ENCODE data around the gene FLT3. TPM values are rescaled to one million over a fixed set of nuclear protein-coding genes. Genes with fewer than 3 reads are reported as not detected.

FLT3 gene
- total RNA-seq, 1 donor from 2014 or later = not detected

DNA sequence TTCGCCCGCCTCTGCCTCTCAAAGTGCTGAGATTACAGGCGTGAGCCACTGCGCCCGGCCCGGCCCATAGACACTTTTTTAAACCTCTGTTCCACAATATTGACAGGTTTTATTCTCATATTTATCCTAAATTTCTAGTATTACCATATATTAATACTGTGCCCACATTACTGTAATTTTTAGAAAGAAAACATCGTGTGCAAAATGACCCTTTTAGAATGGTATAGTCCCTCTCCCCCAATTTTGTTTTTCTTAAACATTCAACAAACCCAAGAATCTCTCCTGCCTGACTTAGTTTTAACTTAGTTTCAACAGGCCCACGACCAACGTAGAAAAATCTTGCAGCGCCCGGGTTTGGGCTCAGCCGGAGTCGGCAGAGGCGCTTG is 140.4 kb downstream of the FLT3 start:
- H3K36me3 Mint-ChIP-seq (ENCODE audit: low read depth) = no peaks in the 10 kb centered on the region
- peaks cover 80% of the 10 kb centered on the region for H3K27me3 Mint-ChIP-seq (ENCODE audit: low read depth)
- no peaks in the 10 kb centered on the region for H3K9me3 Mint-ChIP-seq (ENCODE audit: low read depth)
- H3K4me3 Mint-ChIP-seq (ENCODE audit: unreplicated experiment) = peak overlapping the region; percentile 22
- DNase-seq (ENCODE audit: low spot score) = no peak
- TF ChIP-seq, protein P1, sequence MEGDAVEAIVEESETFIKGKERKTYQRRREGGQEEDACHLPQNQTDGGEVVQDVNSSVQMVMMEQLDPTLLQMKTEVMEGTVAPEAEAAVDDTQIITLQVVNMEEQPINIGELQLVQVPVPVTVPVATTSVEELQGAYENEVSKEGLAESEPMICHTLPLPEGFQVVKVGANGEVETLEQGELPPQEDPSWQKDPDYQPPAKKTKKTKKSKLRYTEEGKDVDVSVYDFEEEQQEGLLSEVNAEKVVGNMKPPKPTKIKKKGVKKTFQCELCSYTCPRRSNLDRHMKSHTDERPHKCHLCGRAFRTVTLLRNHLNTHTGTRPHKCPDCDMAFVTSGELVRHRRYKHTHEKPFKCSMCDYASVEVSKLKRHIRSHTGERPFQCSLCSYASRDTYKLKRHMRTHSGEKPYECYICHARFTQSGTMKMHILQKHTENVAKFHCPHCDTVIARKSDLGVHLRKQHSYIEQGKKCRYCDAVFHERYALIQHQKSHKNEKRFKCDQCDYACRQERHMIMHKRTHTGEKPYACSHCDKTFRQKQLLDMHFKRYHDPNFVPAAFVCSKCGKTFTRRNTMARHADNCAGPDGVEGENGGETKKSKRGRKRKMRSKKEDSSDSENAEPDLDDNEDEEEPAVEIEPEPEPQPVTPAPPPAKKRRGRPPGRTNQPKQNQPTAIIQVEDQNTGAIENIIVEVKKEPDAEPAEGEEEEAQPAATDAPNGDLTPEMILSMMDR (IDR thresholded peaks at IDR 0.05) = no peak
- peaks cover 12% of the 10 kb centered on the region for H3K4me1 Mint-ChIP-seq (ENCODE audit: low read depth)
- no peak overlapping the region for H3K27ac Mint-ChIP-seq (ENCODE audit: unreplicated experiment)

DNA sequence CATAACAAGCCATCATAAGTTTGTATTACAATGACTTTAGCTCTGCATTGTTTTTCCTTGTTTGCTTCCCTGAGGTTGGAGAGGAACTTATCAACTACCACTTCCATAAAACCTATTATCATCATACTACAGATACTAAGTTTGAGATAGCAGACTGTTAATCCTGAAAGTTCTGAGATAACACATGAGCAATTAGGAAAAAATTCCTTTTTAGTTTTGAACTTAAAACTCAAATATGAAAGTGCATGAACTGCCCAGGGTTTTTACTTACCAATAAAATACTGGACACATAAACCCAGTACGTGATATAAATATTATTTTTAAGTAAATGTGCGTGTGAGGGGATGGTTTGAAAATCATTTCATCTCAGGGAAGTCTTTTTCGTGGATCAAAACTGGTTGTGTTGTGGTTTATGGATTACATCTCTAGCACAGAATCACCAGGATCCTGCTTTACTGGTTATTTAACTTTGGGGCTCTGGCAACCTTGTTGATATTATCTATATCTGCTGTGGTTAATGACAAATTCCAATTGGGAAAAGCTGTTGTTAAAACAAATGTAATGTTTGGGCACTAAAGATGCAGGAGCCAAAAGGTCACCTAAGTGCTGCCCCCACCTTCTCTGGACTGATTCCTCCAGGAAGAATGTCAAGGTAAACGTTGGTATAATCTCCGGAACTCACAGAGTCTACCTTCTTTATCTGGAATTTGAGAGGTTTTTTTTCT is 143.6 kb downstream of the FLT3 start:
- no peak for DNase-seq (ENCODE audit: low spot score)
- Mint-ChIP-seq H3K4me1 (ENCODE audit: low read depth) (peaks cover 20% of the 10 kb centered on the region), H3K4me3 (ENCODE audit: unreplicated experiment) (no peak overlapping the region), H3K36me3 (ENCODE audit: low read depth) (no peaks in the 10 kb centered on the region), H3K27ac (ENCODE audit: unreplicated experiment) (no peak overlapping the region), H3K9me3 (ENCODE audit: low read depth) (no peaks in the 10 kb centered on the region), H3K27me3 (ENCODE audit: low read depth) (peaks cover 71% of the 10 kb centered on the region)
- TF ChIP-seq, protein P1 (IDR thresholded peaks at IDR 0.05) = no peak

DNA sequence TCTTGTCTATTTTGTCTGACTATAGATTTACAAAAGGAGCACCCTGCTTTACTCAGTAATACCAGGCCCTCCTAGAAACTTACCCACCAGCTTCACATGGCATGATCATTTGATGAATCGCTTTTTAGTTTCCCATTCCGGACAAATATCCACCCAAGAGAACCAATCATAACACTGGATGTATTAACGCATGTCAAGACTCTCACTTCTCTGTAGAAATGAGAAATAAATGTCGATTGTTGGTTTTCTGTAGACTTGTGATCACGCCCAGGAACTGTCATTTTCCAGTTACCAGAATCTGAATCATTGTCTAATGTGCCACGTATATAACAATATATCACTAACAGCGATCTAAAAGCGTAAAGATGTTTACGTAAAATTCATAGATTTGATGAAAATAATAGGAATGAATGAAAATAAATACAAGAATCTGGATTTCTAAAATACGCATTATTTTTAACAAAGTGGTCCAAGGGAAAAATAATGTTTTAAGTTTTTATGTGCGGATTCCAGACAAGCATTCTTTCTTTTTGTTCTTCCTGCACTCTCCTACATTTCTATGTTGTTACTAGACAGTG is 145.3 kb downstream of the FLT3 start:
- no peak for DNase-seq (ENCODE audit: low spot score)
- Mint-ChIP-seq H3K4me3 (ENCODE audit: unreplicated experiment) (no peak overlapping the region), H3K27me3 (ENCODE audit: low read depth) (peaks cover 69% of the 10 kb centered on the region), H3K36me3 (ENCODE audit: low read depth) (no peaks in the 10 kb centered on the region), H3K4me1 (ENCODE audit: low read depth) (peaks cover 12% of the 10 kb centered on the region), H3K9me3 (ENCODE audit: low read depth) (peaks cover 3% of the 10 kb centered on the region), H3K27ac (ENCODE audit: unreplicated experiment) (no peak overlapping the region)
- TF ChIP-seq, protein P1 (IDR thresholded peaks at IDR 0.05) = no peak

DNA sequence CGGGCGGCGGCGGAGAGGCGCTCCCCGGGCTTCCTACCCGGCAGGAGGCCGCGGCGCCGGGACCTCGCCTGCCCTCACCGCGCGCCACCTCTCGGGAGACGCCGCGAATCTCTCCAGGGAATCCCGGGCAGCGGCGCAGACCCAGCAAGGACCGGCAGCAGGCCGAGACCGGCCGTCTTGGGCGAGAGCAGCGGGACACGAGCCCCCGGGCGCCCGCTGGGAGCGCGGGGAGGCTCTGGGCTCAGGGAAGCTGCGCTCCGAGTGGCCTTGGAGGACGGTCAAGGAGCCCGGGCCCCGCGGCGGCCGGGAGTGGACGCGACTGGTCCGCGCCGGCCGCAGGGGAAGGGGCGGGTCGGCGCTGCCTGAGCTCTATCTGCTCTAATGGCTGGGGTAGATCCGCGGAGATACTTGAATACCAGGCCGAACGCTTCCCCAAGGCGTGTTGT is 145.9 kb downstream of the FLT3 start:
- no peaks in the 10 kb centered on the region for H3K36me3 Mint-ChIP-seq (ENCODE audit: low read depth)
- H3K4me1 Mint-ChIP-seq (ENCODE audit: low read depth) = peaks cover 11% of the 10 kb centered on the region
- peaks cover 6% of the 10 kb centered on the region for H3K9me3 Mint-ChIP-seq (ENCODE audit: low read depth)
- peak overlapping the region; percentile 69 for H3K4me3 Mint-ChIP-seq (ENCODE audit: unreplicated experiment)
- H3K27ac Mint-ChIP-seq (ENCODE audit: unreplicated experiment) = no peak overlapping the region
- TF ChIP-seq, protein P1 (IDR thresholded peaks at IDR 0.05) = no peak
- DNase-seq (ENCODE audit: low spot score) = no peak
- peaks cover 67% of the 10 kb centered on the region for H3K27me3 Mint-ChIP-seq (ENCODE audit: low read depth)

DNA sequence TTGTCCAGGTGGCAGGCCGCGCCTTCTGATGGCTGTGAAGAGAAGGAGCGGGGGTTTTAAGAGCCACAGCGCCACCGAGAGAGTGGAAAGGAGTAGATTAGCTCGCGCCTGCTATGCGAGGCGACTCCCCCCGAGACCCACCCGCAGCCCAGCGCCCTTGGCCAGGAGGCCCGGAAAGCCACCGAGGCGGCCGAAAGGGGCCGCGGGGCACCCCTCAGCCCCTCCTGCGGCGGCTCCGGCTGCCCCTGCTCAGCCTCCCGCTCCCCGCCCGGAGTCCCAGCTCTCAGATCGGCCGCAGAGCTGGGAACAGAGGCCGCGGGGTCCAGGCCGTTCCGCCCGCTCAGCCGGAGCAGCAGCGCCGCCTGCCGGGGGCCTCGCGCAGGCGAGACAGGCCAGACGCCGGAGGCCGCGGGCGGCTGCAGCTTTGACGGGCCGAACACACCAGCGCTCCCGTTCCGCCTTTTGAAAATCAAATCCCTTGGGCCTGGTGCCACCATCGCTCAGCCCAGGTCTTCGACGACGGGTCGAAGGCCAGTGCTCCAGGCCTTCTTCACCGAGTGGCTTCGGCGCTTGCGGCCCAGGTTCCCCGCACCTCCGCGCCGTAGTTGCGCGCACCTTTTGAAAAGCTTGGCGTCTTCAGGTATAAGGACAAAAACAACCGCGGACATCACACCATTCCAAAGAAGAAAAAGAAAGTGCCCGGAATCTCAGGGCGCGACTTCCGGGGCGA is 146.5 kb downstream of the FLT3 start:
- TF ChIP-seq, protein P1 (IDR thresholded peaks at IDR 0.05) = peak; percentile 94
- DNase-seq (ENCODE audit: low spot score) = no peak
- peaks cover 6% of the 10 kb centered on the region for H3K9me3 Mint-ChIP-seq (ENCODE audit: low read depth)
- peaks cover 65% of the 10 kb centered on the region for H3K27me3 Mint-ChIP-seq (ENCODE audit: low read depth)
- no peaks in the 10 kb centered on the region for H3K36me3 Mint-ChIP-seq (ENCODE audit: low read depth)
- peaks cover 11% of the 10 kb centered on the region for H3K4me1 Mint-ChIP-seq (ENCODE audit: low read depth)
- H3K27ac Mint-ChIP-seq (ENCODE audit: unreplicated experiment) = no peak overlapping the region
- H3K4me3 Mint-ChIP-seq (ENCODE audit: unreplicated experiment) = peak overlapping the region; percentile 69

Data from chondrocyte (in vitro differentiated cells).